Stimulated activated CD4-positive, alpha-beta T cell treated with anti-CD3 and anti-CD28 coated beads, TNF-alpha, amount 100 ng/mL, for 24 hours (primary cell): ENCODE results near the gene ZBTB45.

Experiments used
- DNase-seq, 3 experiments: peaks; one replicate each; pipeline ENCODE4 v3.0.0-alpha.2; 2020; ENCODE audit warnings: low read depth in 3 of 3

Gene ZBTB45

GRCh38 chr19:58538257-58539168, 18.9 kb upstream of the ZBTB45 start:
- DNase-seq, result peak in 1 of 3 experiments; percentile 58

DNA sequence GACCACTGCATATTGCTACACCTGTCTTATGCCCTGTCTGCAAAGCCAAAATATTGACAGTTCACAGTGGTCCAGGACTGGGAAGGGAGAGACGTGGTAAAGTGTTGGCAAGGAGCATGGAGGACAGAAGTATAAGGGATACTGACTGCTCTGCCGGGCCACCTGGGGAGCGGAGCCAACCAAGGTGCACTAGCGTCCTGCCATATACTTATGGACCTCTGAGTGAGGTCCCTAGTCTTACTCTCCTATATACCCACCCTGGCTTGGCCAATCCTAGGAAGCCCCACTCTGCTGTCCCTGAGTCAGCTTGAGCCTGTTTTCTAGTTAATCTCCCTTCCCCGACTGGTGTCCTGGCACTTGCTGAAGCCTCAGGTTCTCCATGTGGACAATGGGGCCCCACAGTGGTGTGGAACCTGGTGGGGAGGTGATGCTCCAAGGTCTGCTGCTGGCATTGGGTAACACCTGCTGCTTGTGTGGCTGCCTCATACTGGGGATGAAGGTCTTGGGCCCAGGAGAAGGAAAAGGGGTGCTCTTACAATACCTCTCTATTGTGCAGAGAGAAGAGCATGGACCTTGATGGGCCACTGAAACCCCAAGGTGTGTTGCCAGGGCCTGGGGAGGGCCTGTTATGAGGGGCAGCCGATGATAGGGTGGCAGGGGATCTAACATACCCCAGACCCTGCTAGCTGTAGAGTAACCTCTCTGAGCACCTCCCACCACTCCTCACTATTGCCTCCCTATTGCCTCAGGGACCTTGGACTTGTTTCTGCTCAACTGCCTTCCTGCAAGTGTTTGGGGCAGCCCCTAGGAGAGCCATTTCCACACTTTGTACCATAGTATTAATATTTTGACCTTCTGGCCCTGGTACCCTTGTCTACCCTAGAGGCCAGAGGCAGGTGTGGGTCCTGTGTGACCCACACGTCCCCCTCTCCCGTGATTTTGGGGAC, 17.5 kb upstream of the ZBTB45 start:
- DNase-seq, result no peak

DNA sequence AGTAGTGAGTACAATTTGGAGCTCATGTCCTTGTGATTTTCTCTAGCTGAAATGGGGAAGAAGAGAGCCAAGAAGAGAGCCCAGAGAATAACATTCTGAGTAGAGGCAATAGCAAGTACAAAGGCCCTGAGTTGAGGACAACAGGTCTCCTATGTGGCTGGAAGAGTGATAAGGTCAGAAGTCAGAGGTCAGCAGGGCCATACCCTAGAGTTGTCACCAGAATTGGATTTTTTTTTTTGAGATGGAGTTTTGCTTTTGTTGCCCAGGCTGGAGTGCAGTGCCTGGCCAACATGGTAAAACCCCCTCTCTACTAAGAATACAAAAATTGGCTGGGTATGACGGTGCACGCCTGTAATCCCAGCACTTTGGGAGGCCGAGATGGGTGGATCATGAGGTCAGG, 16.2 kb upstream of the ZBTB45 start:
- no peak for DNase-seq

- no peak for DNase-seq
Observed at GRCh38 chr19:58531034-58531840, 11.6 kb upstream of the ZBTB45 start.

- no peak for DNase-seq
Observed at GRCh38 chr19:58529405-58529804, 9.8 kb upstream of the ZBTB45 start.

DNA sequence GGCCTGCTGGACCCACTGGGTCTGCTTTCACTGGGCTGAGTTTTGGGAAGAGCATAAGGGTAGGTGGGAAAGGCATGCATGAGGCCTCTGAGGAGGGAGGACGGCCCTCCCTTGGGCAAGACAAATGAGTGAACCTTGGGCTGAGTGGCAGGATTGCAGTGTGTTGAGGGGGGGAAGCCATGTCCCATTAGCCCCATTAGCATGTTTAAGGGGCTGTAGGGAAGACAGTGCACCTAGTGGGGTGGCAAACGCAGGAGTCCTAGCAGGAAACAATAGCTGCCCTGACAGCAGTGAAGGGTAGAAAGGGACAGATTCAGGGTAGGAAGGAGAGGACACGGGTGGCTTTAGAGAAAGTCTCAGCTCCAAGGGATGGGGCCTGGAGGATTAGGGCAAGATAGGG, 3.1 kb upstream of the ZBTB45 start:
- no peak for DNase-seq

- DNase-seq, result no peak
Observed at GRCh38 chr19:58521651-58522050, 2.0 kb upstream of the ZBTB45 start.

DNA sequence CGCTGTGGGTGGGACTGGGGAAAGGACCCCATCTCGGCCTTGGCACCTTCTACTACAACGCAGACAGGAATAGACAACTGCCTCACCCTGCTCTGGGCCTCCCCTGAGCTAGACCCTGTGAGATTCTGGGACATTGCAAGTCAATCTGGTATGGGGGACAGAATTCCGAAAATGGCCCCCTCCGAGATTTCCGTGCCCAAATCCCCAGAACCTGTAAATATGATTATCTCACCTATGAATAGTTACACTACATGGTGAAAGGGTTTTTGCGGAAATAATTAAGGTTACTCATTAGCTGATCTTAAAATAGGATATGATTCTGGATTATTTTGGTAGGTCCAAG, 618 bp upstream of the ZBTB45 start:
- DNase-seq, result no peak

GRCh38 chr19:58519087-58519354, 589 bp downstream of the ZBTB45 start:
- DNase-seq, result peak in 1 of 3 experiments; percentile 52

GRCh38 chr19:58518256-58519086, 1.1 kb downstream of the ZBTB45 start:
- no peak for DNase-seq

GRCh38 chr19:58516964-58517833, 2.4 kb downstream of the ZBTB45 start:
- no peak for DNase-seq

DNA sequence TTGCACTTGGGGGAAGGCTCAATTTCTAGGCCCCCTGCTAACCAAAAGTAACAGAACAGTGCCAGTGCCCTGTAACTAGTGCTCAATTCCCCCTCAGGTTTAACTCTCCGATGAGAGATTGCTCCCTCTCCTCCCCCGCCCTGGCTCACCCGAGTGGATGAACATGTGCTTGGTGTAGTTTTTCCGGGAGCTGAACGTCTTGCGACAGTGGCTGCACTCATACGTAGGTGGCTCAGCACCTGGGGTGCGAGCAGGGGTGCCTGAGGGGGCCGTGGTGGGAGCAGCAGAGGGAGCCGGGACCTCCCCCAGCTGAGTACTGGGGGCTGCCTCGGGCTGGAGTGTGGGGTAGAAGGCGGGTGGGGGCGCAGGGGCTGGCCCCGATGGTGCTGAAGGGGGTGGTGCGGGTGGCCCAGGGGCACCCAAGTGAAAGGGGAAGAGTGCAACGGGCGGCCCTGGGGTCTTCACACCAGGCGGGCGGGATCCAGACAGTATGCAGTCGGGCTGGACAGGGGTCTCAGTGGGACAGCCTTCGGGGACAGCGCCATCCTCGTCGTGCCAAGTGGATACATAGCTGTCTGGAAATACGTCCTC, 3.3 kb downstream of the ZBTB45 start:
- no peak for DNase-seq

- DNase-seq, result no peak
Observed at GRCh38 chr19:58515259-58515658, 4.4 kb downstream of the ZBTB45 start.

DNA sequence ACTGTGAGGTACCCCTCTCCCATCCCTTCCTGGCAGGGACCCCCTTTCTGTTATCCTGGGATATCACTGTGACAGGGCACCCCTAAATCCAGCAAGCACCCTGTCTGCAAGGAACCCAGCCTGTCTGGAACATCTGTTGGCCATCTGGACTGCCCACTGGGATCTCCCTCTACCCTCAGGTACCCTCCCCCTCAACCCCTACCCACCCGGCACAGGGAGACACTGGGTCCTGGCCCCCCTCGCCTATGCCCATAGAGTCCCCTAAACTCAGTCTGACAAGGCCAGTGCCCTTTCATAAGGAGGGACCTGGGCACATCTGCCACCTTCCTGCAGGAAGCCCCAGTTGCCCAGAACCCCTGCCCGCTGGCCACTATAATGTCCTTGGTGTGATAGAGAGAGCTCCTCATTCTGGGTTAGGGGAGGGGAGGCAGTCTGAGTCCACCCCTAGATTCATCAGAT, 5.0 kb downstream of the ZBTB45 start:
- no peak for DNase-seq

DNA sequence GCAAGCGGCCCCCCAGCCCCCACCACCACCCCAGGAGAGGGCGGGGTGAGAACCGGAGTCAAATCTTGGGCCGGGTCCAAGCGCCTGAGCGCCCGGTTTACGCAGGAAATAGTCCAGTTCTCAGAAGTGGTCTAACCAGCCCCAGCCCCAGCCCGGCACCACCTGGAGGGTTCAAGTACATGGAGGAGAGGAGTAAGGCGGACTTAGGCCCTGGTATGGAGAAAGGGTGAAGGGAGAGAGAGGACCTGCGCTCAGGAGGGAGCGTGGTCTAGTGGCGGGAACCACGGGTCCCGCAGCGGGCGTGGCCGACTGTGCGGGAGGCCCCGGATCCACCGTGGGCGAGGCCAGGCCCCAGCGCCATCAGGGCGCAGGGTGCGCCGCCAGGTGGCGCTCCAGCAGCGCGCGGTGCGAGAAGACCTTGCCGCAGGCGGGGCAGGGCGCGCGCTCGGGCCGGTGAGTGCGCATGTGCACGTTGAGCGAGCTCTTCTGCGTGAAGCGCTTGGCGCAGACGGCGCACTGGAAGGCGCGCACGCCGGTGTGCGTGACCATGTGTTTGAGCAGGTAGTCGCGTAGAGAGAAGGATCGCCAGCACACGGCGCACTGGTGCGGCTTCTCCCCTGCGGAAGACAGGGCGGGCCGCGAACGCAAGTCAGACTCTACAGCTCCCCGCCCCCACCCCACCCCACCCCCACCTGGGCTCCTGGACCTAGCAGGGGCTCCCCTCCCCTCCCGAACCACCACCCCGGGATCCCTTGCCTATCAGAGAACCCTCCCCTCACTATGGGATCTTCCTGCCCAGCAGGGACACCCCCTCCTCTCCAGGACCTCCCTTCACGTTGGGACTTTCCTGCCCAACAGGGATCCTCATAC, 5.7 kb downstream of the ZBTB45 start:
- peak; percentile 90 to 95 (median 91) for DNase-seq

GRCh38 chr19:58513213-58513693, 6.4 kb downstream of the ZBTB45 start:
- DNase-seq, result no peak

DNA sequence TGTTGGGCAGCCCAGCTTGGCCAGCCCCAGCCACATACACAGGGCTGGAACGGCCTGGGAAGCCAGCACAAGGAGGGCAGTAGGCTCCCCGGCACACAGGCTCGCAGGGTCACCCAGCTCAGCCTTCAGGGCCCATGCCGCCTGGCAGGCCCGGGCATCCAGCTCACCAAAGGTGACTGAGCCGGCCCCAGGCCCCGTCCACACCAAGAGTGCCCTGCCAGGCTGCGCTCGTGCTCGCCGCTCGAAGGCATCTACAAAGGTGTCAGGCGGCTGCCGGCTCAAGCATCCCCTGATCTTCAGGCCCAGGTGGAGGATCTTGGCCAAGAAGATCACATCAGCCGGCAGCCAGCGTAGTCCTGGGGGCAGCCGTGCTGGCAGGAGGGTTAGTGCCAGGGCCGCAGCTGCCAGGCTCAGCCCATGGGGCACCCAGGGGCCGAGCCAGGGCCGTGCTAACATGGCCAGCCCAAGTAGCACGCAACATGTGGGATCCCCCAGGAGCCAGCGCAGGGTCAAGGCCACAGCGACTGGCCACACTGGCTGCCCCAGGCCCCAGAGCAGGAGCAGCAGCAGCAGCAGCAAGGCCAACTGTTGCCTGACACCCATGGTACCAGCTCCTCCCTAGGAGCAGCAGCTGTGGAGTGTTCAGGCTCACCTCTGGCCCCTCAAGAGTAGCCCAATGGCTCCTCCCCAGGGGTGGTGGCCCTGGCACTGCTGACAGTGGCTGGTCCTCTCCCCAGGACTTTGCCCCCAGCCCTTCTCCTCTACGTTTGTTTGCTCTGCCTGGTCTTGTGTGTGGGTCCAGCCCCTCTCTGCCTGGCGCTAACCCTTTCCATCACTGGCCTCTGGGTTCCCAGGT, 8.0 kb downstream of the ZBTB45 start, which contains the start of gene SLC27A5:
SLC27A5 (minus strand) TSS at position 640 of the 856 bp plus-strand sequence; CDS start at position 603, 37 bp downstream.
- DNase-seq, result no peak
